Epidermal melanocyte (primary cell): Measurements from ENCODE around the gene STARD9.
"Not testable (repeated sequence)": the region's sequence is repeated elsewhere in the genome, so short reads cannot be mapped to it uniquely, and the experiment has no call there.

Experiments
- DNase-seq: peaks from one replicate; pipeline ENCODE4 v3.0.0; 2011; ENCODE audit warnings: low spot score; ENCODE audit not compliant: insufficient read length

STARD9 gene

DNA sequence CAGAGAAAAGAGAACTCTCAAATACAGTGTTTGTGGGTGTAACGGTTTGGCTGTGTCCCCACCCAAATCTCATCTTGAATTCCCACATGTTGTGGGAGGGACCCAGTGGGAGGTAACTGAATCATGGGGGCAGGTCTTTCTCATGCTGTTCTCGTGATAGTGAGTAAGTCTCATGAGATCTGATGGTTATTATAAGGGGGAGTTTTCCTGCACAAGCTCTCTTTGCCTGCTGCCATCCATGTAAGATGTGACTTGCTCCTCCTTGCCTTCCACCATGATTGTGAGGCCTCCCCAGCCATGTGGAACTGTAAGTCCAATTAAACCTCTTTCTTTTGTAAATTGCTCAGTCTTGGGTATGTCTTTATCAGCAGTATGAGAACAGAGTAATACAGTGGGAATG, 186.4 kb downstream of the STARD9 start:
- DNase-seq = not testable (repeated sequence)

DNA sequence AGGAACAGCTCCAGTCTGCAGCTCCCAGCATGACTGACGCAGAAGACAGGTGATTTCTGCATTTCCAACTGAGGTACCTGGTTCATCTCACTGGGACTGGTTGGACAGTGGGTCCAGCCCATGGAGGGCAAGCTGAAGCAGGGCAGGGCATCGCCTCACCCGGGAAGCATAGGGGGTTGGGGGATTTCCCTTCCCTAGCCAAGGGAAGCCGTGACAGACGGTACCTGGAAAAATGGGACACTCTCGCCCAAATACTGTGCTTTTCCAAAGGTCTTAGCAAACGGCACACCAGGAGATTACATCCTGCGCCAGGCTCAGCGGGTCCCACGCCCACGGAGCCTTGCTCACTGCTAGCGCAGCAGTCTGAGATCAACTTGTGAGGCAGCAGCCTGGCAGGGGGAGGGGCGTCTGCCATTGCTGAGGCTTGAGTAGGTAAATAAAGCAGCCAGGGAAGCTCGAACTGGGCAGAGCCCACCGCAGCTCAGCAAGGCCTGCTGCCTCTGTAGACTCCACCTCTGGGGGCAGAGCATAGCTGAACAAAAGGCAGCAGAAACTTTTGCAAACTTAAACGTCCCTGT, 188.8 kb downstream of the STARD9 start:
- not testable (repeated sequence) for DNase-seq

DNA sequence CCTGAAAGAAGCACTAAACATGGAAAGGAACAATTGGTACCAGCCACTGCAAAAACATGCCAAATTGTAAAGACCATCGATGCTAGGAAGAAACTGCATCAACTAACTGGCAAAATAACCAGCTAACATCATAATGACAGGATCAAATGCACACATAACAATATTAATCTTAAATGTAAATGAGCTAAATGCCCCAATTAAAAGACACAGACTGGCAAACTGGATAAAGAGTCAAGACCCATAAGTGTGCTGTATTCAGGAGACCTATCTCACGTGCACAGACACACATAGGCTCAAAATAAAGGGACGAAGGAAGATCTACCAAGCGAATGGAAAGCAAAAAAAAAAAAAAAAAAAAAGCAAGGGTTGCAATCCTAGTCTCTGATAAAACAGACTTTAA, 190.7 kb downstream of the STARD9 start:
- DNase-seq = not testable (repeated sequence)
